COLO829 (cell line): Measurements from ENCODE around the gene SAT1.
A peak's percentile ranks its signal among the peaks of the same experiment; 100 is the strongest.
"Not testable (repeated sequence)": the region's sequence is repeated elsewhere in the genome, so short reads cannot be mapped to it uniquely, and the experiment has no call there.

Source experiments
- DNase-seq: peaks from one replicate; pipeline ENCODE4 v3.0.0; 2012; ENCODE audit warnings: low spot score

SAT1 gene

GRCh38 chrX:23782863-23783588 lies at the start of gene SAT1:
Gene SAT1 (plus strand): TSS chrX:23783173. CDS start chrX:23783352, 179 bp downstream.
- DNase-seq = peak; percentile 66

- DNase-seq = no peak
These were observed 46.9 kb upstream of the SAT1 start for GRCh38 chrX:23736030-23736429.

DNA sequence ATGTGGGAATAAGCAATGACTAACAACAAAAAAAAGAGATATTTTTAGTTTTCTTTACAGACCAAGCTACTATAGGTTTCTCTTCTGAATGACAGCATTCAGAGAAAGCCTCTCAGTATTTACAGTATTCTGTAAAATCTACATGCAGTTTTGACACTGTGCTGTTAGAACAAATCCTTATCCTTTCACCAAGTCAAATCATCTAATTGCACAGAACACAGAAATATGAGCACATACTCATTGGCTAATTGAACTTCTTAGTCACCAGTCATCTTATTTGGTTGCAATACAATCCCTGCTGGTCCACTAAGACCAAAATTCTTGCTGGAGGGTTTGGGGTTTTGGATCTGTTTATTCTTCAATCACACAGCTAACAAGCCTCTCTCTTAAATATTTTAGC lies 45.6 kb upstream of the SAT1 start:
- no peak for DNase-seq

GRCh38 chrX:23742174-23742696 lies 40.7 kb upstream of the SAT1 start:
- peak; percentile 69 for DNase-seq

GRCh38 chrX:23742697-23743622 lies 40.0 kb upstream of the SAT1 start, which contains the start of gene ACOT9:
Gene ACOT9 (minus strand): TSS chrX:23743276. CDS start chrX:23743144, 132 bp downstream.
- DNase-seq = peak; percentile 81

- DNase-seq = not testable (repeated sequence)
These were observed 39.4 kb upstream of the SAT1 start for GRCh38 chrX:23743623-23743971.

- no peak for DNase-seq
These were observed 37.2 kb upstream of the SAT1 start for GRCh38 chrX:23745786-23746185.

DNA sequence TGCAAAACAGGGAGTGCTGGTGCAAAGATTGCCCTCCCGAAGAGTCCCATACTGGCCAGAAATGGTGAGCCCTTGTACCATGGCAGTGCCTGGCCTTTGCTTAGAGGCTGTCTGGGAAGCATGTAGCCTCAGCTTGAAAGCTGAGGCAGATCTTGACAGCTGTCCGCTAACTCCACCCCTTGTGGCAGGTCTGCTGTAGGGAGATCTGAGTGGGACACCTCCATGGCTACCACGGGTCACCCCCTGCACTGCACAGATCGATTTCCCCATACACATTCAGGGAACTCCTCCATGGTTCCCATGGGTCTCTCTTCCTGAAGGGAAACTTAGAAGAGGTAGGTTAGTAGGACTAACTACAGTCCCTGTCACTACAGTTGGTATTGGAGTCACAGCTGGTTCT lies 33.8 kb upstream of the SAT1 start:
- DNase-seq = no peak

DNA sequence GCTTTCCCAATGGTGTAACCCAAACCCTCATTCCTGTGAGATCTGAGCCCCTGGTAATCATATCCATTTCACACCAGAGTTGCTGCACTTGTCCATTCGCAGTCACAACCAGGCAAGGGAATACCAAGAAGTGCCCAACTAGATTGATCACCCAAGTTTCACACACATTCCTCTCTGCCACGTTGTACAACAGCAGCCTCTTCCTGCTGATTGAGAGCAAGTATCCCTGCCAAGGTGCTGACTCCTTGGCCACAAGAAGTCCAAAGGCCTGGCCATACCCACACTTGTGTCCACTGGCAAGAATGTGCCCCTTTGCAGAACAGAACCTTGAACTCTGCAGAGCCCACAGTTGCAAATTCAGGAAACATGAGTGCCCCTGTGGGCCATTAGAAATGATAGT lies 33.4 kb upstream of the SAT1 start:
- DNase-seq = no peak

GRCh38 chrX:23752740-23753415 lies 30.1 kb upstream of the SAT1 start:
- DNase-seq = peak; percentile 8

GRCh38 chrX:23754664-23755063 lies 28.3 kb upstream of the SAT1 start:
- no peak for DNase-seq

DNA sequence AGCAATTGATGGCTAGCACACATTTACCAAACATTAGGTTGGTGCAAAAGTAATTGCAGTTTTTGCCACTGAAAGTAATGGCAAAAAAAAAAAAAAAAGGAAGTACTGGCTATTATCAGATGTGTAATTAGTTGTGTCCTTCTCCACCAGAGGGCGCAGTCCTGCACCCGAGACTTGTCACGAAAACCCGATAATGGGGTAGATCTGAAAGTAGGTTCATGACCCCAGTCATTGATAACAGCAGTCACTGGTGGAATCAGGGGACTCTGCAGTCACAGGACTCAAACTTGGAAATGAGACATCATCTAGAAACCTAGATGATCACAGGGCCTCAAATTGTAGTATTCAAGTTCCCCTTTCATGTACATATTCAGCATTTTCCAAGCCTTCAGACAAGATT lies 26.8 kb upstream of the SAT1 start:
- peak; percentile 40 for DNase-seq

GRCh38 chrX:23759821-23760220 lies 23.2 kb upstream of the SAT1 start:
- no peak for DNase-seq

DNA sequence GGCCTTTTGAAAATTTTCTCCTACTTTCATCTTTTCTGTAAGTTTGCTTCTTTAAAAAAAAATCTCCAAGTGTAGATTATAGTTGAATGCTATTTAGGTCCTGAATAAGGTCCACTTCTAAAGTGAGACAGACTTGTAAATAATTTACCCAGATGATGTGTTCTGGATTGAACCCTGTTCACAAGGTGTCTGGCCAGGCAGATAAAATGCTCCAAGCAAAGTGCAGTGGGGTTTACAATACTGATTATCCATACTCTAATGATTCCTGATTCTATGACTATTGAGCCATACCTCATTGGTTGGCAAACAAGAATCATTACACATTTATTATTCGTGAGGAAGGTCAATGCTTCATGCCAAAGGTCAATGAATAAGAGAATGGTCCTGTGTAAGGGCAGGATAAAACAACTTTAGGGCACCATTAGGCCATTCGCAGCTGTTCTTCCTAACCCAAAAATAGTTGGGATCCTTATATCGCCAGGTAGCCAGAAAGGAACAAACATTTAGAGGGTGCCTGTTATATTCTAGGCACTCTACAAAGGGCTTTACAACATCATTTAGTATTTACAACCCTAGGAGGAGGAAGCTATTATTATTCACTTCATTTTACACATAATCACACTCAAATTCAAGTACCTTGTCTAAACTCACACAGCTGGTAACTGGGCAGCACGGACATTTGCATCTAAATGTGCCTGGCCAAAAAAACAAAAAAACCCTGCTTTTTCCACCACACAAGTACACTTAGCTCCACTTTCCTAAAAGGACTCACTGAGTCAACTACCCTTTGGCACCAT lies 18.6 kb upstream of the SAT1 start:
- DNase-seq = no peak

- no peak for DNase-seq
These were observed 17.5 kb upstream of the SAT1 start for GRCh38 chrX:23765449-23765848.

DNA sequence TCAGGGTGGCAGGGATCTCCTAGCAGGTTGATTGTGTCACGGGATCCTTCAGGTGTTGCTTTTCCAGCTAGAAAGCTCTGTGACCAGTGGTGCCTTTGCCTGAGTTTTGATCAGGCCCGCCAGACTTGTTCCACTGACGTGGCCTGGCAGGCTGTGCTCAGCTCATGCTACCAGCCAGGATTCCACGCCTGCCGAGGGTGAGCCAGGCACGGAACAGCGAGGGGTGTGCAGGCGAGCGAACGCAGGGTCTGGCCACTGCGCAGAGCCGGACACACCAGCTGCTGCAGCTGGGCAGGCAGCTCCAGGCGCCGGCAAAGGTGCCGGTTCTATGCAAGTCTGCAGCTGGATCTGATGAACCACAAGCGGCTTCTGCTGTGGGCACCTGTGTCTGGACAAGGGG lies 17.1 kb upstream of the SAT1 start:
- no peak for DNase-seq

GRCh38 chrX:23766650-23767551 lies 16.1 kb upstream of the SAT1 start:
- DNase-seq = no peak

GRCh38 chrX:23770142-23770541 lies 12.8 kb upstream of the SAT1 start:
- DNase-seq = no peak

DNA sequence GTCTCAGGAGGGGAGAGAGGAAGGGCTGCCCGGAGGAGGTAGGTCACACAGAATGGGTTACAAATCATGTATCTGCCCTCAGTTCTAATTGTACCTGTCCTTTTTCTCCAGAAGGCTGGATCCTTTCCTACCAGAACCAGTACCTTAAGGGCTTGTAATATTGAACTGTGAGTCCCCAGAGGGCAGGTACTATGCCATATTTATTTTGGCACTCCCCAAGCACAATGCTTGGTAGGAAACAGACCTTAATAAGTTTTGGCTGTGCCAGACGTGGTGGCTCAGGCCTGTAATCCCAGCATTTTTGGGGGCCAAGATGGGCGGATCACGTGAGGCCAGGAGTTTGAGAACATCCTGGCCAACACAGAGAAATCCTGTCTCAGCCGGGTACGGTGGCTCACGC lies 11.9 kb upstream of the SAT1 start:
- not testable (repeated sequence) for DNase-seq

DNA sequence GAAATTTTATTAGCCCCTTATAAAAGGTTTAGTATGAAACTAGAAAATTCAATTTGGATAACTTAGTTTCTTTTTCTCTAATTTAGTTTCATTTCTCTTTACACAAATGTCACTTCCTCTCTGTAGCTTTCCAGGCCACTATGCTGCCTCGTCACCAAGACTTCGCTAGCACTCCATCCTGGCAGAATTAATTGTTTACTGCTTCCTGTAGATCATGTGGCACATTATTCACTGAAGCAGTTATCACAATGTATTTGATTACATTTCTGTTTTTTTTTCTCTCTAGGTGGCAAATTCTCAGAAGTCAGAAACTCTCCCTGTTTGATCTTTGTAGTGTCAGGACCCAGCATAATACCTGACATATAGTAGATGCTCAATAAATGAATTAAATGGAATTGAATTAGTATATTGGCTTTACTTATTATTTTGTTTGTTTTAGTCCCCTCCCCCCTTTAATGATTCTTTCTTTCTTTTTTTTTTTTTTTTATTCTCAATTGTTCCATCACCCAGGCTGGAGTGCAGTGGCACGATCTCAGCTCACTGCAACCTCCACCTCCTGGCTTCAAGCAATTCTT lies 9.3 kb upstream of the SAT1 start:
- DNase-seq = no peak
